Measurements from ENCODE around the gene FREM1.

Gene FREM1

GRCh38 chr9:14686168-14686567, 224.1 kb downstream of the FREM1 start:
- no peak for ATAC-seq

More at GRCh38 chr9:14686168-14686567, 224.1 kb downstream of the FREM1 start:
- TF ChIP-seq ZNF70 (CRISPR knock-in tag; IDR thresholded peaks at IDR 0.05) (no peak), TCF4 (CRISPR knock-in tag; IDR thresholded peaks at IDR 0.05; ENCODE audit: borderline replicate concordance) (no peak), ZC3H10 (CRISPR knock-in tag; IDR thresholded peaks at IDR 0.05) (no peak), OSR1 (CRISPR knock-in tag; IDR thresholded peaks at IDR 0.05) (no peak), PATZ1 (CRISPR knock-in tag; IDR thresholded peaks at IDR 0.05; ENCODE audit: borderline replicate concordance) (no peak), ZFP30 (CRISPR knock-in tag; IDR thresholded peaks at IDR 0.05) (no peak), SNAI2 (CRISPR knock-in tag; IDR thresholded peaks at IDR 0.05) (no peak), TOX (CRISPR knock-in tag; IDR thresholded peaks at IDR 0.05; ENCODE audit: borderline replicate concordance) (no peak), ZNF8 (CRISPR knock-in tag; IDR thresholded peaks at IDR 0.05) (no peak)

Measured in SK-N-SH treated with all-trans-retinoic acid at 6 μM for 48 hours (cell line).